Small intestine (tissue), 7 donors: Measurements from ENCODE around the gene SLFNL1. TPM values are rescaled to one million over a fixed set of nuclear protein-coding genes. Genes with fewer than 3 reads are reported as not detected.
A peak's percentile ranks its signal among the peaks of the same experiment; 100 is the strongest.

Experiments used
- DNase-seq, 2 donors: peaks; one replicate each; pipeline versions ENCODE4 v3.0.0 to v3.0.0-alpha.2; 2013
- FAIRE-seq: peaks from 2 replicates; lab custom pipeline; 2012; peaks lifted over from hg19 to GRCh38; lab: Jason Lieb, UNC
- H3K27ac ChIP-seq, 3 donors: one replicate each; pipeline ENCODE4 v1.5.1; 2013; ENCODE audit warnings: low read length in 2 of 3, mild to moderate bottlenecking in 2 of 3, control low read depth in 1 of 3, inconsistent platforms in 1 of 3, low read depth in 1 of 3, moderate library complexity in 1 of 3
- H3K27me3 ChIP-seq, 3 donors: one replicate each; pipeline ENCODE4 v1.6.1; 2013; ENCODE audit warnings: low read length in 3 of 3, inconsistent platforms in 1 of 3; ENCODE audit not compliant: control insufficient read depth in 3 of 3, insufficient read depth in 3 of 3
- H3K36me3 ChIP-seq, 3 donors: one replicate each; pipeline ENCODE4 v1.6.1; 2013; ENCODE audit warnings: low read length in 3 of 3, inconsistent platforms in 1 of 3, low read depth in 1 of 3, mild to moderate bottlenecking in 1 of 3, moderate library complexity in 1 of 3; ENCODE audit not compliant: control insufficient read depth in 3 of 3, insufficient read depth in 2 of 3
- H3K4me1 ChIP-seq, 3 donors: one replicate each; pipeline ENCODE4 v1.6.1; 2013; ENCODE audit warnings: low read length in 2 of 3, inconsistent platforms in 1 of 3, low read depth in 1 of 3, mild to moderate bottlenecking in 1 of 3, moderate library complexity in 1 of 3; ENCODE audit not compliant: control insufficient read depth in 3 of 3, insufficient read depth in 2 of 3
- H3K4me3 ChIP-seq, 3 donors: one replicate each; pipeline ENCODE4 v1.5.1; 2013; ENCODE audit warnings: low read length in 3 of 3, control low read depth in 1 of 3, inconsistent platforms in 1 of 3, low read depth in 1 of 3, mild to moderate bottlenecking in 1 of 3, moderate library complexity in 1 of 3
- H3K9me3 ChIP-seq, 2 donors: one replicate each; pipeline ENCODE4 v1.6.1; 2013; ENCODE audit warnings: low read depth in 1 of 2, low read length in 1 of 2; ENCODE audit not compliant: control insufficient read depth in 2 of 2, insufficient read depth in 1 of 2
- WGBS, 3 donors: extraction: QIAGEN DNeasy Blood & Tissue Kit; methylation state at CpG; one replicate each; pipeline ENCODE4 v1.1.7; 2013; 5-methylcytosine and 5-hydroxymethylcytosine counted together
- polyA plus RNA-seq, 4 donors: library from polyadenylated mRNA; stranded (reverse) in 3 of 4; unstranded in 1 of 4; fragments of 200-250 nt in 3 of 4; fragments of 120-200 nt in 1 of 4; gene quantifications; one replicate each; pipeline versions ENCODE4 v1.2.1 to v1.2.3, GENCODE V29; 2013
- donor health status: healthy with polysubstance abuse.
- donor health status: control.
- donor health status: control.
- donor health status: Bipolar disorder and iron deficiency.
- donor health status: healthy.

The SLFNL1 gene
- polyA plus RNA-seq, 4 donors: 0.31 to 1.6 (median 0.77) TPM; not detected in 1

DNA sequence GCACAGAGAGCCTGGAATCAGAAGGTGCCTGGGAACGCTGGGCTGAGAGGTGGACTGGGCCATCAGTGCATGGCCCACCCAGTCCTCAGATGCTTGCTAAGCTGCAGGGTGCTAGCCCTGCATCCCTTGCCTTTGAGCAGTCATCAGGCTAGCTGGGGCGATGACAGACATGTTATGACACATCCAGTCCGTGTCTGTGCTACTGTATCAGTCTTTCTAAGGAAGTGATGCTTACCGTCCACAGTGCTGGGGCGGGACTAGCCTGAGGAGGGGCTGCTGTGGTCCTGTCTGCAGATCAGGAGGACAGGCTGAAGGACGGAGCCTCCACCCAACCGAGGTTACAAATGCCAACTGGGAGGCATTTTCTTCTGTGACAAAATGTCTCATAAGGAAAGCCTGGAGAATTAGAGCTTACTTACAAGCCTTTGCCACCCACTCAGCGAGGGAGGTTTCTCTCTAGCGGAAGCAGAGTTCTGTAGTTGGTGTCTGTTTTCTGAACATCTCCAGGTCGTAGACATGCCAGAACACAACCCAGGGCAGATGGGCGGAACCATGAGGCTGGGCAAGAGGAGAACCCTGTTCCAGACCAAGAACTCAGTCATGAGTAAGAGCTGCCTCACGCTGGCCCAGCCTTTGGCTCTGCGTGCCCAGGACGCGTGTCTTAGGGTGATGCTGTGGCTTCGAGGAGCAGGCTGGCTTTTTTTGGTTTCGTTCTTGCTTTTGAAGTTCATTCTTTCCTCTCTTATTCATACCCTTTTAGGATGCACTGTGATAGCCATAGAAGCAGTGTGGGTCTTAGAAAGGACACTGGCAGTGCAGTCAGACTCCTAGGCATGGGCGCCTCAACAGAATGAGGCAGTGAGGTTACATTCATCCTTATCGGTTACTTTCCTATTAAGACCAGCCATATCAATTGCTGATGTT lies 14.3 kb downstream of the SLFNL1 start:
- Histone ChIP-seq H3K4me3 (no peak overlapping the region), H3K36me3 (peaks cover 13 to 70% (median 20%) of the 10 kb centered on the region in 3 donors), H3K27ac (no peak overlapping the region), H3K4me1 (peaks cover 0 to 7% (median 0%) of the 10 kb centered on the region in 3 donors), H3K27me3 (no peaks in the 10 kb centered on the region), H3K9me3 (no peaks in the 10 kb centered on the region)
- FAIRE-seq (no peak), DNase-seq (no peak)
- 94 to 96% (median 95%) methylated on average over 19 of the region's 19 CpGs for WGBS, 3 donors

DNA sequence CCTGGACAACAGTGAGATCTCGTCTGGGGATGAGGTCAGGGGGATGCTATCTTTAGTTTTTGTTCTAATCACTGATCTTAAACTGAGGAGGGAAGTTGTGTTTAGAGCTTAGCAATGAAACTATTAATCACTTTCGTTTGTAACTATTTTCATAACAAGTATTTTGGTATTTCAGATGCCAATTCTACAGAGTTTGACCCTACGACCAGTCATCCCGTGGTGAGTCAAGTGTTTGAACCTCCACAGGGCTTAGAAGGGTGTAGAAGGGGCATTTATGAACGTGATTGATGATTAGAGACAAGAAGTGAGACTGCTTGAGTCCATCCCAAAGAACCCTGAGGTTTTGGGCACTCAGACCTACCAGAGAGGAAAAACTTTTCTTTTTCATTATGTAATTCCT lies 15.6 kb downstream of the SLFNL1 start:
- WGBS, 3 donors: 80 to 85% (median 81%) methylated on average over 5 of the region's 5 CpGs
- FAIRE-seq: no peak

DNA sequence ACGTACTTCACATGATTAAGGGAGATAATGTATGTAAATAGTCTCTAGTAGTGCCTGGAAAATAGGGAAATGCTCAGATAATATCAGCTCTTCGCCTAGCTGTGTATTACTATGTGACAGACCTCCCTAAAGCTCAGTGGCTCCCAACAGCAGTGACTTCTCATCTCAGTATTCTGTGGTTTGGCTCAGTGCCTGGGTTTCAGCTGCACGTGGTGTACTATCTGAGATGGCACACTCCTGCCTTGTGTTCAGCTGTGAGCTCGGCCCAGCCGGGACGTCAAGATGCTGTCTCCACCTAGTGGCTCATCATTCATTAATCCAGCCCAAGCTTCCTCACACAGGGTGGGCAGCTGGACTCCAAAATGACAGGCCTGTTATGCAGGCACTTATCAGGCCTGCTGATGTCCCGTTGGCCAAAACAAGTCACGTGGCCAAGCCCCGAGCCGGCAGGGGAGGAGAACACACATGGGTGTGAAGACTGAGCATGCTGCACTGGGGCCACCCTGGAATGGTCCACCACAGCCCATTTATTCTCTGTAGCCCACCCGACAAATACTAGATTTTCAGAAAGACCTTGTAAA lies 17.8 kb downstream of the SLFNL1 start:
- Histone ChIP-seq H3K36me3 (peaks cover 10 to 71% (median 19%) of the 10 kb centered on the region in 3 donors), H3K4me3 (no peak overlapping the region), H3K27me3 (no peaks in the 10 kb centered on the region), H3K27ac (no peak overlapping the region), H3K9me3 (no peaks in the 10 kb centered on the region), H3K4me1 (peaks cover 0 to 7% (median 0%) of the 10 kb centered on the region in 3 donors)
- FAIRE-seq: no peak
- DNase-seq: peak; percentile 82
- WGBS, 3 donors: 32 to 52% (median 40%) methylated on average over 11 of the region's 11 CpGs

More for the DNA sequence above, 15.6 kb downstream of the SLFNL1 start:
- no peak overlapping the region for H3K27ac ChIP-seq
- no peak for DNase-seq
- H3K27me3 ChIP-seq: no peaks in the 10 kb centered on the region
- no peak overlapping the region for H3K4me3 ChIP-seq
- no peaks in the 10 kb centered on the region for H3K9me3 ChIP-seq
- peaks cover 0 to 7% (median 0%) of the 10 kb centered on the region in 3 donors for H3K4me1 ChIP-seq
- H3K36me3 ChIP-seq: peaks cover 9 to 66% (median 23%) of the 10 kb centered on the region in 3 donors

DNA sequence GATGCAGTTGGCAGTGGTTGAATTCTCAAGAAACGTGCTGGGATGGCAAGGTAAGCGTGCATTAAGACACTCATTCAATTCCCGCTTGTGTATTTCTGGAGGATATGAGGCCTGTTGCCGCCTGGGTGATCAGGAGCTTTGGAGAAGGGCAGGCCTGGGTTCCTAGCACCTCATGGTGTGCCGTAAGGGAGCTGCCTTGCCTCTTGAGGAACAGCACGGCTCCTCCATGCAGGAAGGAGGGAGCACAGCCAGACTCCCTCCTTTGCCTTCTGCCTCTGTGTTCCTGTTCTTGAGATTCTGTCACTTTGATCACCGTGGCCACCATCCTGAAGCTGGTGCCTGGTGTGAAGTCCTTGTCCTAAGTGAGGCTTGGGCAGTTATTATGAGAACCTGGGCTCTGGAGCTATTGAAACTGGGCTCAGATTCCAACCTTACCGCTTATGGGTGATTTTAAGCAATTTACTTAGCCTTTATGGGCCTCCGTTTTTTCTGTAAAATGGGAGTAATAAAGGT lies 18.3 kb downstream of the SLFNL1 start:
- 82 to 89% (median 82%) methylated on average over 9 of the region's 9 CpGs for WGBS, 3 donors
- Histone ChIP-seq H3K4me1 (peaks cover 0 to 7% (median 0%) of the 10 kb centered on the region in 3 donors), H3K36me3 (peaks cover 8 to 76% (median 24%) of the 10 kb centered on the region in 3 donors), H3K27me3 (no peaks in the 10 kb centered on the region), H3K9me3 (no peaks in the 10 kb centered on the region), H3K4me3 (no peak overlapping the region), H3K27ac (peak overlapping the region in 1 of 3 donors; percentile 43)
- FAIRE-seq: no peak
- no peak for DNase-seq

DNA sequence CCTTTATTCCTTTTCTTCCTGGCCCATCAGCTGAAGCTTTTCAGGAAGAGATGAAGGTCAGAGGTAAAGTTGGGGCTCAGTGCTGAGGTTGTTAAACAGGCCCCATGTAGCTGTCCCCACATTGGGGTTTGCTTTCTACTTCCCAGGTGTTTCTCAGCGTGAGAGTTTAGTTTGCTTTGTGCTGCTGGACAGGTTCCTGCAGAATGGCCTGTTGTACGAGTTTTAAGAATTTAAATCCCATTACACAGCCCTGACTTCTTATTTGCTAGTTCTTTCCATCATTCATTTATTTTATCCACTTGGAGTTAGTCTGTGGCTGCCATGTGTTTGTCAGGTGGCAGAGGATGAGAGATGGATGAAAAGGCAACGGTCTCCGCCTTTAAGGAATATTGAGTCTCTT lies 22.9 kb downstream of the SLFNL1 start:
- H3K36me3 ChIP-seq: peaks cover 11 to 66% (median 24%) of the 10 kb centered on the region in 3 donors
- H3K4me3 ChIP-seq: no peak overlapping the region
- DNase-seq: no peak
- no peaks in the 10 kb centered on the region for H3K27me3 ChIP-seq
- FAIRE-seq: no peak
- no peak overlapping the region for H3K27ac ChIP-seq
- 95 to 100% (median 97%) methylated on average over 4 of the region's 4 CpGs for WGBS, 3 donors
- H3K9me3 ChIP-seq: no peaks in the 10 kb centered on the region
- peaks cover 0 to 7% (median 0%) of the 10 kb centered on the region in 3 donors for H3K4me1 ChIP-seq

DNA sequence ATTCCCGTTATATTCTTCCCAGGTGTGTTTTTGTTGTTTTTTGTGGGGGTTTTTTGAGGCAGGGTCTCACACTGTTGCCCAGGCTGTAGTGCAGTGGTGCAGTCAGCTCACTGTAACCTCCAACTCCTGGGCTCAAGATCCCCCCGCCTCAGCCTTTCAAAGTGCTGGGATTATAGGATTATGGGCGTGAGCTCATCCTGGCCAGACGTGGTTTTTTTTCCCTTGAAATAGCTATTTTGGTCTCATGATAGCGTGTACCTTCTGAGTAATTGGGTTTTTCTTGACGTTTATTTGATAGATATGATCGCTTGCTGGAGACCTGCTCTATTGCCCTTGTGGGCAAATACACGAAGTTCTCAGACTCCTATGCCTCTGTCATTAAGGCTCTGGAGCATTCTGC lies 24.4 kb downstream of the SLFNL1 start:
- no peaks in the 10 kb centered on the region for H3K27me3 ChIP-seq
- 90 to 94% (median 93%) methylated on average over 8 of the region's 8 CpGs for WGBS, 3 donors
- no peaks in the 10 kb centered on the region for H3K9me3 ChIP-seq
- FAIRE-seq: no peak
- H3K27ac ChIP-seq: no peak overlapping the region
- no peak overlapping the region for H3K4me3 ChIP-seq
- H3K36me3 ChIP-seq: peaks cover 16 to 65% (median 20%) of the 10 kb centered on the region in 3 donors
- DNase-seq: no peak
- H3K4me1 ChIP-seq: no peaks in the 10 kb centered on the region

DNA sequence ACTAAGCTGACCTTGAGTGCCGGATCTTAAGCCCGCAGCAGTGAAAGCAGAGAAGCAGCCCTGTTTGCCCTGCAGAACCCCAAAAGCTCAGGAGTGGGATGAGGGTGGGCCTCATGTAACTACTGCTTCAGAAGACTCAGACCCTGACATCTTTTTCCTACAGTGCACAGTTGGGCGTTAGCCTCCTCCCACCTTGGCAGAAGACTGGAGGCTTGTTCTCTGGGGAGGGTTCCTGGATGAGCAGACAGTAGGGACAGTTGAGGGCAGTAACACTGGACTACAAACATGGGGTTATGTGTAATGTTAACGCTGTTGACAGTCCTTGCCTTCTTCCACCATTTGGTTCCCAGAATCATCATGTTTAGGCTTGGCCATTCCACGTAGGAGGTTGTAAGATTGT lies 32.5 kb downstream of the SLFNL1 start:
- FAIRE-seq (no peak), DNase-seq (no peak)
- H3K27me3 ChIP-seq: no peaks in the 10 kb centered on the region
- H3K4me3 ChIP-seq: no peak overlapping the region
- no peaks in the 10 kb centered on the region for H3K9me3 ChIP-seq
- H3K27ac ChIP-seq: peak overlapping the region in 1 of 3 donors; percentile 66
- H3K4me1 ChIP-seq: peaks cover 0 to 50% (median 0%) of the 10 kb centered on the region in 3 donors
- WGBS, 3 donors: 94 to 97% (median 96%) methylated on average over 5 of the region's 5 CpGs
- peaks cover 6 to 37% (median 12%) of the 10 kb centered on the region in 3 donors for H3K36me3 ChIP-seq

DNA sequence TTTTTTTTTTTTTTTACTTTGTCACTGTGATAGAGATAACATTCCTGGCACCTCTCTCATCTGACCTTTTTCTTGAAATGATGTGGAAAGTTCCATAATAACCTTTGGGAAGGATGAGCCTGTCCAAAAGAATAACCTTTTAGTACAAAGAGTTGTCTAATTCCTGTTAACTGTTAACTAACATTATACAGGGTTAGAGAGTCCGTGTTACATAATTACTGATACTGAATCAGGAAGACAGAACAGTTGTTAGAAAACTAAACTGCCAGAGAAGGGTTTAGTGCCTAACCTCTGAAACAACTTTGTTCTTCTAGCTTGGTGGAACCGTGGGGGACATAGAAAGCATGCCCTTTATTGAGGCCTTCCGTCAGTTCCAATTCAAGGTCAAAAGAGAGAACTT lies 33.2 kb downstream of the SLFNL1 start:
- no peak overlapping the region for H3K4me3 ChIP-seq
- 39 to 72% (median 60%) methylated on average over 3 of the region's 3 CpGs for WGBS, 3 donors
- peaks cover 0 to 55% (median 0%) of the 10 kb centered on the region in 3 donors for H3K4me1 ChIP-seq
- peaks cover 6 to 36% (median 12%) of the 10 kb centered on the region in 3 donors for H3K36me3 ChIP-seq
- FAIRE-seq (no peak), DNase-seq (peak in 1 of 2 donors; percentile 53)
- no peaks in the 10 kb centered on the region for H3K9me3 ChIP-seq
- no peaks in the 10 kb centered on the region for H3K27me3 ChIP-seq
- H3K27ac ChIP-seq: peak overlapping the region in 1 of 3 donors; percentile 86
